ENCODE measurements around the gene IDI2. TPM values are rescaled to one million over a fixed set of nuclear protein-coding genes. Genes with fewer than 3 reads are reported as not detected.

IDI2 gene
- total and polyA plus RNA-seq, 7 experiments from 2014 or later, result not detected

DNA sequence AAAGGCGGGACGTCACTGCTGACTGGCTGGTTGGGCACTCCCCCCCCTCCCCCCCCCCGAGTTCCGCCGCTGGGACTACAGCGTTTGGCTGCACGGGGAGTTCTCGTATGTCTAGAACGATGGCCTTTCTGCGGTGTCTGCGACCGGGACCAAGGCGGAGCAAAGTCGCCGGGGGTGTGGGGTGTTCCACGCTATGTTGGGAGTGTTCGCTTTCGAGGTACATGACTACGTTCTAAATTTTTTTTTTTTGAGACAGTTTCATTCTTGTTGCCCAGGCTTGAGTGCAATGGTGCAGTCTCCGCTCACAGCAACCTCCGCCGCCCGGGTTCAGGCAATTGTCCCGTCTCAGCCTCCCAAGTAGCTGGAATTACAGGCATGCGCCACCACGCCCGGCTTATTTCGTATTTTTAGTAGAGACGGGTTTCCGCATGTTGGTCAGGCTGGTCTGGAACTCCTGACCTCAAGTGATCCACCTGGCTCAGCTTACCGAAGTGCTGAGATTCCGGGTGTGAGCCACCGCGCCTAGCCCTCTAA, 23.8 kb upstream of the IDI2 start:
- peak overlapping the region; percentile 95 to 99 (median 98) for H3K27ac Mint-ChIP-seq
- Histone ChIP-seq H3K4me1 (ENCODE audit: control insufficient read depth in 2 of 2, insufficient read depth in 2 of 2, low read length in 2 of 2) (peaks cover 41 to 50% of the 10 kb centered on the region in 2 donors), H3K4me3 (ENCODE audit: low read length) (peak overlapping the region; percentile 89), H3K27me3 (ENCODE audit: control insufficient read depth in 2 of 2, insufficient read depth in 2 of 2, low read length in 2 of 2) (no peaks in the 10 kb centered on the region), H3K36me3 (ENCODE audit: control insufficient read depth in 2 of 3, insufficient read depth in 3 of 3, low read length in 3 of 3) (peaks cover 0 to 6% (median 0%) of the 10 kb centered on the region in 3 experiments), H3K9me3 (ENCODE audit: control insufficient read depth in 2 of 3, low read length in 3 of 3) (no peaks in the 10 kb centered on the region), H3K27ac (ENCODE audit: low read depth, low read length) (peak overlapping the region; percentile 99)
- H3K36me3 Mint-ChIP-seq, result peaks cover 0 to 17% (median 6%) of the 10 kb centered on the region in 5 donors
- H3K4me3 Mint-ChIP-seq, result peak overlapping the region; percentile 92 to 98 (median 94)
- intact Hi-C loops (cut with micrococcal nuclease), result loop anchor here (1.0 to 10.0 kb wide), 6 partner anchors 13 to 913 kb away; partner anchors contain the start of genes GTPBP4 (in 2 of the 2) and LARP4B (in 2 of the 2)
- ChIA-PET CTCF (interaction anchor here (0.5 to 0.7 kb wide), 2 partner anchors 12 to 61 kb away, joined by 3 to 6 read pairs; no protein-coding TSS in a partner anchor), POLR2A (interaction anchor here (0.6 to 3.0 kb wide), 11 partner anchors 10 to 259 kb away, joined by 3 to 27 read pairs (median 6); partner anchors contain the start of genes GTPBP4 and LARP4B)
- DNase-seq (no peak), ATAC-seq (no peak)
- no peaks in the 10 kb centered on the region for H3K27me3 Mint-ChIP-seq
- peaks cover 0 to 2% (median 0%) of the 10 kb centered on the region in 11 donors for H3K9me3 Mint-ChIP-seq
- H3K4me1 Mint-ChIP-seq, result peaks cover 33 to 75% (median 70%) of the 10 kb centered on the region in 7 donors

DNA sequence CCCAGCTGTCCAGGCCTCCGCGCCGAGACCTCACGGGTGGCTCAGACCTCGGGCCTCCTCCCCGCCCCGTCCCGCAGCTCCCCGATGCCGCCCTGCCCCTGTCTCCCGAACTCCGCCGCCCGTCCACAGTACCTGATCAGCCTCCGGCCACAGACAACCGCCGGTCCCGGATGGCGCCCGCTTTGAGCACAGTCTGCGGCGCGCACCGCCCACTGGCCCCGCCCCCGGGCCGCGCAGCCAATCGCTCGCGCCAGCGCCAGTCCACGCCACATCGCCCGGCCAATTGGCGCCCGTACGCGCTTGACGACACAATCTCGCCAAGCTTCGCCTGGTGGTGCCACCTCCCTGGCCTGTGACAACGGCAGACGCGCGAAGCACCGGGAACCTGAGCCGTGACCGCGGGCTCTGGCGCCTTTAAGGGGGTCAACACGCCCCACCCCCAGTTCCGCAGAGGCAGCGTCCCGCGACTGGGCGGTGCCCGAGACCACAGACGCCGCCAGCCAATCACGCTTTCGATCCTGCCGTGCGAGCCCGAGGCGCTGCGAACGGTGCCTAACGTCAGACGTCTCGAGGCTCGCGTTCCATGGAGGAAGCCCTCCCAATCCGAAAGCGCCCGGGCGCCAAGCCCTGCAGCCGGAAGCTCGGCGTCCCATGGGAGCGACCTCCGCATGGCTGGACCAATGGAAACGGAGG, 23.2 kb upstream of the IDI2 start, which contains the start of gene IDI1:
TSS of gene IDI1 (minus strand) at position 388 of the 693 bp plus-strand sequence. CDS start at position 272, 116 bp downstream.
- Mint-ChIP-seq H3K9me3 (peaks cover 0 to 2% (median 0%) of the 10 kb centered on the region in 11 donors), H3K36me3 (peaks cover 0 to 20% (median 6%) of the 10 kb centered on the region in 5 donors), H3K4me3 (peak within 1 kb of the TSS; percentile 92 to 98 (median 94)), H3K4me1 (peaks cover 39 to 75% (median 70%) of the 10 kb centered on the region in 7 donors), H3K27me3 (no peaks in the 10 kb centered on the region), H3K27ac (peak within 1 kb of the TSS; percentile 95 to 99 (median 98))
- DNase-seq (peak; percentile 96 to 98 (median 97)), ATAC-seq (peak; percentile 89)
- ChIA-PET CTCF (interaction anchor here (0.5 kb wide), 1 partner anchor 62 kb away, joined by 5 read pairs; no protein-coding TSS in a partner anchor), POLR2A (interaction anchor here (0.6 to 3.0 kb wide), 14 partner anchors 8 to 259 kb away, joined by 3 to 27 read pairs (median 5); partner anchors contain the start of genes GTPBP4 and LARP4B)
- H3K9me3 ChIP-seq (ENCODE audit: control insufficient read depth in 2 of 3, low read length in 3 of 3), result no peaks in the 10 kb centered on the region
- peaks cover 0 to 6% (median 0%) of the 10 kb centered on the region in 3 experiments for H3K36me3 ChIP-seq (ENCODE audit: control insufficient read depth in 2 of 3, insufficient read depth in 3 of 3, low read length in 3 of 3)
- H3K27me3 ChIP-seq (ENCODE audit: control insufficient read depth in 2 of 2, insufficient read depth in 2 of 2, low read length in 2 of 2), result no peaks in the 10 kb centered on the region
- peaks cover 38 to 50% of the 10 kb centered on the region in 2 donors for H3K4me1 ChIP-seq (ENCODE audit: control insufficient read depth in 2 of 2, insufficient read depth in 2 of 2, low read length in 2 of 2)
- H3K27ac ChIP-seq (ENCODE audit: low read depth, low read length), result peak within 1 kb of the TSS; percentile 99
- peak within 1 kb of the TSS; percentile 89 for H3K4me3 ChIP-seq (ENCODE audit: low read length)
- intact Hi-C loops (cut with micrococcal nuclease), result loop anchor here (1.0 to 10.0 kb wide), 7 partner anchors 7 to 912 kb away; partner anchors contain the start of genes GTPBP4 (in 2 of the 2), LARP4B (in 2 of the 2) and WDR37 (in 2 of the 2)

- Mint-ChIP-seq H3K4me3 (peak overlapping the region; percentile 92 to 98 (median 94)), H3K27me3 (no peaks in the 10 kb centered on the region), H3K27ac (peak overlapping the region; percentile 95 to 99 (median 98)), H3K9me3 (peaks cover 0 to 2% (median 0%) of the 10 kb centered on the region in 11 donors), H3K36me3 (peaks cover 0 to 22% (median 8%) of the 10 kb centered on the region in 5 donors), H3K4me1 (peaks cover 37 to 75% (median 70%) of the 10 kb centered on the region in 7 donors)
- ATAC-seq, result peak; percentile 14
- Histone ChIP-seq H3K4me3 (ENCODE audit: low read length) (peak overlapping the region; percentile 89), H3K27ac (ENCODE audit: low read depth, low read length) (peak overlapping the region; percentile 99), H3K27me3 (ENCODE audit: control insufficient read depth in 2 of 2, insufficient read depth in 2 of 2, low read length in 2 of 2) (no peaks in the 10 kb centered on the region), H3K4me1 (ENCODE audit: control insufficient read depth in 2 of 2, insufficient read depth in 2 of 2, low read length in 2 of 2) (peaks cover 35 to 50% of the 10 kb centered on the region in 2 donors), H3K9me3 (ENCODE audit: control insufficient read depth in 2 of 3, low read length in 3 of 3) (no peaks in the 10 kb centered on the region), H3K36me3 (ENCODE audit: control insufficient read depth in 2 of 3, insufficient read depth in 3 of 3, low read length in 3 of 3) (peaks cover 0 to 6% (median 0%) of the 10 kb centered on the region in 3 experiments)
- intact Hi-C loops (cut with micrococcal nuclease), result loop anchor here (1.0 to 10.0 kb wide), 4 partner anchors 8 to 912 kb away; partner anchors contain the start of gene WDR37 (in 2 of the 2)
- CTCF ChIA-PET, result interaction anchor here (0.5 kb wide), 1 partner anchor 61 kb away, joined by 5 read pairs; no protein-coding TSS in a partner anchor
- DNase-seq, result peak in 6 of 9 donors; percentile 70 to 86 (median 78)
- POLR2A ChIA-PET, result interaction anchor here (0.6 to 3.0 kb wide), 13 partner anchors 8 to 117 kb away, joined by 3 to 27 read pairs (median 4); partner anchors contain the start of genes GTPBP4 and LARP4B
Observed at GRCh38 chr10:1048349-1048731, 22.7 kb upstream of the IDI2 start.

DNA sequence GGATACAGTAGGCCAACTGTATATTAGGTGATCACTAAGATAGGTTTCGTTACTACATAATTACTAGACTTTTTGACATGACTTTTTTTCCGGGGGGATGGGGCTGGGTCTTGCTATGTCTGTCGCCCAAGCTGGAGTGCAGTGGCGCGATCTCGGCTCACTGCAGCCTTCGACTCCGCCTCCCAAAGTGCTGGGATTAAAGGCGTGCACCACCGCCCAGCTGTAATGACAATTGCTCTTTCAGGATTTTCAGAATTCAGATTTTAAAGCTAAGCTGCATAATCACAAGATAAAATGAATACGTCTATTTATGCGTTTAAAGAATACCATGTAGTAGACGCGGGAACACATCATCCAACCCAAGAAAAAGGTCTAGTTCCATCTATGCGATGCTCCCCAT, 22.3 kb upstream of the IDI2 start:
- DNase-seq (peak in 1 of 9 donors; percentile 14), ATAC-seq (no peak)
- Histone ChIP-seq H3K27me3 (ENCODE audit: control insufficient read depth in 2 of 2, insufficient read depth in 2 of 2, low read length in 2 of 2) (no peaks in the 10 kb centered on the region), H3K4me3 (ENCODE audit: low read length) (peak overlapping the region; percentile 89), H3K4me1 (ENCODE audit: control insufficient read depth in 2 of 2, insufficient read depth in 2 of 2, low read length in 2 of 2) (peaks cover 39 to 50% of the 10 kb centered on the region in 2 donors), H3K36me3 (ENCODE audit: control insufficient read depth in 2 of 3, insufficient read depth in 3 of 3, low read length in 3 of 3) (peaks cover 0 to 5% (median 0%) of the 10 kb centered on the region in 3 experiments), H3K27ac (ENCODE audit: low read depth, low read length) (peak overlapping the region; percentile 99), H3K9me3 (ENCODE audit: control insufficient read depth in 2 of 3, low read length in 3 of 3) (no peaks in the 10 kb centered on the region)
- ChIA-PET POLR2A (interaction anchor here (0.7 to 3.0 kb wide), 8 partner anchors 11 to 117 kb away, joined by 3 to 27 read pairs (median 8); partner anchors contain the start of genes GTPBP4 and LARP4B), CTCF (no interaction called here)
- H3K9me3 Mint-ChIP-seq, result peaks cover 0 to 2% (median 0%) of the 10 kb centered on the region in 11 donors
- H3K27ac Mint-ChIP-seq, result peak overlapping the region; percentile 95 to 99 (median 98)
- intact Hi-C loops (cut with micrococcal nuclease), result loop anchor here (1.0 to 10.0 kb wide), 4 partner anchors 8 to 911 kb away; partner anchors contain the start of gene WDR37 (in 2 of the 2)
- H3K4me3 Mint-ChIP-seq, result peak overlapping the region; percentile 92 to 98 (median 94)
- no peaks in the 10 kb centered on the region for H3K27me3 Mint-ChIP-seq
- H3K36me3 Mint-ChIP-seq, result peaks cover 0 to 25% (median 6%) of the 10 kb centered on the region in 5 donors
- peaks cover 39 to 75% (median 70%) of the 10 kb centered on the region in 7 donors for H3K4me1 Mint-ChIP-seq

- peaks cover 0 to 8% (median 4%) of the 10 kb centered on the region in 3 experiments for H3K36me3 ChIP-seq (ENCODE audit: control insufficient read depth in 2 of 3, insufficient read depth in 3 of 3, low read length in 3 of 3)
- peaks cover 31% of the 10 kb centered on the region in 2 donors for H3K4me1 ChIP-seq (ENCODE audit: control insufficient read depth in 2 of 2, insufficient read depth in 2 of 2, low read length in 2 of 2)
- H3K36me3 Mint-ChIP-seq, result peaks cover 0 to 27% (median 6%) of the 10 kb centered on the region in 5 donors
- H3K27ac ChIP-seq (ENCODE audit: low read depth, low read length), result peak overlapping the region; percentile 15
- H3K27ac Mint-ChIP-seq, result peak overlapping the region; percentile 68 to 96 (median 88)
- H3K27me3 ChIP-seq (ENCODE audit: control insufficient read depth in 2 of 2, insufficient read depth in 2 of 2, low read length in 2 of 2), result no peaks in the 10 kb centered on the region
- H3K9me3 Mint-ChIP-seq, result peaks cover 0 to 2% (median 0%) of the 10 kb centered on the region in 11 donors
- peak overlapping the region; percentile 9 to 83 (median 49) for H3K4me3 Mint-ChIP-seq
- POLR2A ChIA-PET, result interaction anchor here (1.0 to 1.6 kb wide), 7 partner anchors 11 to 57 kb away, joined by 3 to 6 read pairs (median 3); partner anchors contain the start of genes GTPBP4 and WDR37
- no peaks in the 10 kb centered on the region for H3K27me3 Mint-ChIP-seq
- DNase-seq, result no peak
- peaks cover 30 to 50% (median 48%) of the 10 kb centered on the region in 7 donors for H3K4me1 Mint-ChIP-seq
- H3K9me3 ChIP-seq (ENCODE audit: control insufficient read depth in 2 of 3, low read length in 3 of 3), result no peaks in the 10 kb centered on the region
- intact Hi-C loops (cut with micrococcal nuclease), result loop anchor here in 1 of 2 donors (10.0 kb wide), 1 partner anchor 561 kb away; no protein-coding TSS in a partner anchor
- no peak for ATAC-seq
- no peak overlapping the region for H3K4me3 ChIP-seq (ENCODE audit: low read length)
- CTCF ChIA-PET, result no interaction called here
Observed at GRCh38 chr10:1045415-1045814, 19.8 kb upstream of the IDI2 start.

All from naive thymus-derived CD4-positive, alpha-beta T cell (primary cell).